GM12878 (cell line): ENCODE measurements around the gene CLASP1. TPM values are rescaled to one million over a fixed set of nuclear protein-coding genes. Genes with fewer than 3 reads are reported as not detected.

Source experiments
- ATAC-seq: fragments of 200-7000 bp; cut with Tn5 transposase; 3 replicates; pipeline ENCODE4 v1.9.1; 2020; ENCODE audit warnings: mild to moderate bottlenecking, moderate library complexity
- BruUV-seq: library from RNA; stranded (reverse); fragments of 400-500 nt; replicated peaks from 2 replicates; lab custom pipeline; 2021; lab: Mats Ljungman, UMichigan
- CTCF ChIA-PET: fragments of 300-600 bp; sonication (Branson Sonifier 250); formaldehyde crosslinking; extraction: SDS; loops from one replicate; lab custom pipeline; 2021; ENCODE audit warnings: inconsistent platforms; lab: Yijun Ruan, JAX
- POLR2A ChIA-PET: fragments of 350-600 bp; formaldehyde crosslinking; extraction: SDS; loops from one replicate; lab custom pipeline; 2021; ENCODE audit warnings: inconsistent platforms; lab: Charles Lee
- RAD21 ChIA-PET: fragments of 300-600 bp; sonication (Branson Sonifier 250); formaldehyde crosslinking; loops from one replicate; lab custom pipeline; 2023; ENCODE audit warnings: antibody characterized with exemption; ENCODE audit not compliant: unreplicated experiment; lab: Charles Lee
- SMC1A ChIA-PET: fragments of 300-600 bp; sonication (Branson Sonifier 250); formaldehyde crosslinking; loops from one replicate; lab custom pipeline; 2023; ENCODE audit not compliant: unreplicated experiment, uncharacterized antibody; lab: Charles Lee
- DNase-seq: peaks from one replicate; pipeline ENCODE4 v3.0.0-alpha.2; 2011; ENCODE audit warnings: low read depth, low spot score
- FAIRE-seq: peaks from 3 replicates; lab custom pipeline; 2011; peaks lifted over from hg19 to GRCh38; lab: Jason Lieb, UNC
- H2AFZ ChIP-seq: 2 replicates; pipeline ENCODE4 v1.6.0; 2011; ENCODE audit warnings: low read depth, low read length, control low read depth; ENCODE audit not compliant: control insufficient read depth
- H3K27ac ChIP-seq: 2 replicates; pipeline ENCODE4 v1.5.1; 2011; ENCODE audit warnings: control low read depth; ENCODE audit not compliant: control insufficient read depth, insufficient read depth
- H3K27me3 ChIP-seq, 2 experiments: replicated peaks in 1 of 2; 2 replicates each; pipeline versions ENCODE4 v1.6.0 to v1.6.1; 2011; ENCODE audit warnings: low read length in 1 of 2; ENCODE audit not compliant: control insufficient read depth in 2 of 2, insufficient read depth in 2 of 2
- H3K36me3 ChIP-seq, 2 experiments: 2 replicates each; pipeline ENCODE4 v1.5.1; 2011; ENCODE audit warnings: low read length in 1 of 2; ENCODE audit not compliant: control insufficient read depth in 2 of 2, insufficient read depth in 2 of 2
- H3K4me1 ChIP-seq: 2 replicates; pipeline ENCODE4 v1.6.1; 2011; ENCODE audit warnings: mild to moderate bottlenecking, low read length, moderate library complexity, mixed read lengths; ENCODE audit not compliant: control insufficient read depth, insufficient read depth
- H3K4me2 ChIP-seq: 2 replicates; pipeline ENCODE4 v1.6.0; 2011; ENCODE audit warnings: control low read depth; ENCODE audit not compliant: control insufficient read depth, insufficient read depth
- H3K4me3 ChIP-seq: fragments of 200-600 bp; sonication (generic); 2 replicates; pipeline ENCODE4 v1.5.1; 2016
- H3K79me2 ChIP-seq: 2 replicates; pipeline ENCODE4 v1.6.0; 2011; ENCODE audit warnings: low read length; ENCODE audit not compliant: control insufficient read depth, insufficient read depth
- H3K9ac ChIP-seq: 2 replicates; pipeline ENCODE4 v1.8.0; 2011; ENCODE audit warnings: low read length, control low read depth, mixed read lengths; ENCODE audit not compliant: control insufficient read depth, insufficient read depth
- H3K9me3 ChIP-seq: replicated peaks from 3 replicates; pipeline ENCODE4 v1.5.1; 2011; ENCODE audit warnings: mild to moderate bottlenecking, low read length; ENCODE audit not compliant: control insufficient read depth, insufficient read depth
- H4K20me1 ChIP-seq: 2 replicates; pipeline ENCODE4 v1.6.0; 2011; ENCODE audit not compliant: control insufficient read depth, insufficient read depth
- ASH2L ChIP-seq: fragments of 300-600, 200-600 bp; sonication (generic); IDR thresholded peaks from 2 replicates; pipeline ENCODE4 v1.6.1; 2017; ENCODE audit warnings: low read depth, mild to moderate bottlenecking, borderline replicate concordance
- CHD2 ChIP-seq: IDR thresholded peaks from 2 replicates; pipeline ENCODE4 v1.6.1; 2011; ENCODE audit warnings: low read depth, low read length, improper control_type of control experiment, borderline replicate concordance
- CREM ChIP-seq: IDR thresholded peaks from 2 replicates; pipeline ENCODE4 v1.6.1; 2014; ENCODE audit warnings: antibody characterized with exemption, low read depth
- GATAD2B ChIP-seq: fragments of 450-650 bp; conservative IDR thresholded peaks from 2 replicates; pipeline ENCODE4 v1.6.1; 2017; ENCODE audit warnings: low read depth, mild to moderate bottlenecking, moderate library complexity
- KAT2A ChIP-seq: conservative IDR thresholded peaks from 2 replicates; pipeline ENCODE4 v1.6.1; 2011; ENCODE audit warnings: low read depth, low read length; ENCODE audit not compliant: control insufficient read depth
- MAX ChIP-seq: IDR thresholded peaks from 2 replicates; pipeline ENCODE4 v1.6.1; 2012; ENCODE audit warnings: low read depth, low read length, improper control_type of control experiment
- MEF2A ChIP-seq: IDR thresholded peaks from 2 replicates; pipeline ENCODE4 v1.6.1; 2011; ENCODE audit warnings: low read depth, mild to moderate bottlenecking, low read length, moderate library complexity; ENCODE audit not compliant: insufficient read depth
- MXI1 ChIP-seq: fragments of 150-350 bp; IDR thresholded peaks from 2 replicates; pipeline ENCODE4 v1.6.1; 2011; ENCODE audit warnings: low read depth, mild to moderate bottlenecking, inconsistent platforms, low read length, improper control_type of control experiment
- NFYA ChIP-seq: IDR thresholded peaks from 2 replicates; pipeline ENCODE4 v1.6.1; 2011; ENCODE audit warnings: low read depth, mild to moderate bottlenecking, low read length, improper control_type of control experiment, borderline replicate concordance
- NR2F1 ChIP-seq: fragments of 450-650 bp; conservative IDR thresholded peaks from 2 replicates; pipeline ENCODE4 v1.6.1; 2017; ENCODE audit warnings: mild to moderate bottlenecking
- NRF1 ChIP-seq: conservative IDR thresholded peaks from 2 replicates; pipeline ENCODE4 v1.6.1; 2011; ENCODE audit warnings: mild to moderate bottlenecking, low read depth, low read length, improper control_type of control experiment
- POU2F2 ChIP-seq: IDR thresholded peaks from 3 replicates; pipeline ENCODE4 v1.6.1; 2011; ENCODE audit warnings: low read depth, mild to moderate bottlenecking, low read length, borderline replicate concordance
- RB1 ChIP-seq: fragments of 450-650 bp; formaldehyde crosslinking; IDR thresholded peaks from 2 replicates; pipeline ENCODE4 v1.6.1; 2017; ENCODE audit warnings: mild to moderate bottlenecking, borderline replicate concordance
- RBBP5 ChIP-seq: fragments of 200-600 bp; sonication (generic); conservative IDR thresholded peaks from 2 replicates; pipeline ENCODE4 v1.6.1; 2016
- SUZ12 ChIP-seq: fragments of 200-600 bp; sonication (generic); IDR thresholded peaks from one replicate; pipeline ENCODE4 v1.6.1; 2018; ENCODE audit warnings: antibody characterized with exemption, mild to moderate bottlenecking; ENCODE audit not compliant: unreplicated experiment
- TAF1 ChIP-seq: IDR thresholded peaks from 2 replicates; pipeline ENCODE4 v1.6.1; 2011; ENCODE audit warnings: mild to moderate bottlenecking, low read depth, low read length, borderline replicate concordance
- WGBS: methylation state at CpG from one replicate; pipeline ENCODE4 v1.1.6; 2016; ENCODE audit warnings: low lambda C conversion rate; ENCODE audit not compliant: insufficient replicate concordance, insufficient coverage; ENCODE audit errors: missing lambda C conversion rate; 5-methylcytosine and 5-hydroxymethylcytosine counted together
- in situ Hi-C: fragments of 300-500 bp; cut with MboI; formaldehyde crosslinking; loops from 9 replicates; pipeline ENCODE4 v1.14.3; 2018; ENCODE audit warnings: mixed read lengths
- intact Hi-C: fragments of 100-400 bp; cut with micrococcal nuclease; formaldehyde crosslinking; loops from one replicate; pipeline ENCODE4 v1.14.2; 2022; ENCODE audit not compliant: unreplicated experiment
- polyA plus RNA-seq, 11 experiments: library from polyadenylated mRNA; depleted of rRNA in 4 of 11; unstranded in 6 of 11; stranded (reverse) in 5 of 11; fragments of >200 nt; fragmentation: Nextera tagmentation in 4 of 11; fragmentation: Illumina TruSeq in 1 of 11; extraction: Ambion mirVana in 4 of 11; extraction: Trizol in 1 of 11; gene quantifications; 1 replicate in 1 of 11; 2 replicates in 10 of 11; pipeline versions ENCODE4 v1.2.1 to v1.2.3, GENCODE V29; 2011 to 2016; ENCODE audit warnings: inconsistent platforms in 2 of 11, missing spikeins in 2 of 11, low read depth in 1 of 11
- total RNA-seq, 4 experiments: library from RNA; depleted of rRNA in 3 of 4; stranded (reverse); fragments of >200 nt in 3 of 4; fragmentation: Illumina TruSeq in 1 of 4; extraction: Trizol in 1 of 4; gene quantifications; 2 replicates each; pipeline versions ENCODE4 v1.2.1 to v1.2.3, GENCODE V29; 2013 to 2021

CLASP1 gene
- total and polyA plus RNA-seq, 10 of the 15 experiments (the other 5 are each of a cell fraction or from before 2014, with no cell fraction given): 1.4 to 62.4 (median 32.9) TPM

GRCh38 chr2:121309801-121310200 lies 339.5 kb downstream of the CLASP1 start:
- Histone ChIP-seq H3K9me3 (no peaks in the 10 kb centered on the region), H3K79me2 (no peaks in the 10 kb centered on the region), H2AFZ (no peak overlapping the region), H3K4me3 (no peak overlapping the region), H3K4me2 (no peak overlapping the region), H3K36me3 (no peaks in the 10 kb centered on the region), H3K4me1 (no peaks in the 10 kb centered on the region), H3K27ac (no peak overlapping the region), H4K20me1 (no peaks in the 10 kb centered on the region), H3K27me3 (no peaks in the 10 kb centered on the region), H3K9ac (no peak overlapping the region)
- DNase-seq: no peak
- peak; percentile 44 for FAIRE-seq
- ChIA-PET SMC1A (no interaction called here), CTCF (no interaction called here), POLR2A (no interaction called here), RAD21 (no interaction called here)
- BruUV-seq: no TSS peak
- WGBS: 0% methylated on average over 3 of the region's 3 CpGs
- in situ Hi-C loops: no loop called here
- ATAC-seq: no peak; the same call in 2 of the 3 replicates
- TF ChIP-seq MAX: no peak
- TF ChIP-seq NRF1: no peak
- no peak for TF ChIP-seq POU2F2
- TF ChIP-seq TAF1: no peak
- TF ChIP-seq NR2F1: no peak
- TF ChIP-seq MXI1: no peak
- TF ChIP-seq RB1: no peak
- TF ChIP-seq SUZ12: no peak
- TF ChIP-seq GATAD2B: no peak
- TF ChIP-seq MEF2A: no peak
- TF ChIP-seq CREM: no peak
- TF ChIP-seq KAT2A: no peak
- TF ChIP-seq NFYA: no peak
- no peak for TF ChIP-seq ASH2L
- TF ChIP-seq RBBP5: no peak
- TF ChIP-seq CHD2: no peak
- intact Hi-C loops: no loop called here
